HG02642 (cell line): ENCODE measurements around the gene KIFC1.
A peak's percentile ranks its signal among the peaks of the same experiment; 100 is the strongest.
"Not testable (repeated sequence)": the region's sequence is repeated elsewhere in the genome, so short reads cannot be mapped to it uniquely, and the experiment has no call there.

Source experiments
- ATAC-seq: cut with Tn5 transposase; IDR thresholded peaks from one replicate; pipeline ENCODE4 v1.9.1; 2021; ENCODE audit warnings: mild to moderate bottlenecking; ENCODE audit not compliant: unreplicated experiment, poor library complexity

KIFC1 gene, protein sequence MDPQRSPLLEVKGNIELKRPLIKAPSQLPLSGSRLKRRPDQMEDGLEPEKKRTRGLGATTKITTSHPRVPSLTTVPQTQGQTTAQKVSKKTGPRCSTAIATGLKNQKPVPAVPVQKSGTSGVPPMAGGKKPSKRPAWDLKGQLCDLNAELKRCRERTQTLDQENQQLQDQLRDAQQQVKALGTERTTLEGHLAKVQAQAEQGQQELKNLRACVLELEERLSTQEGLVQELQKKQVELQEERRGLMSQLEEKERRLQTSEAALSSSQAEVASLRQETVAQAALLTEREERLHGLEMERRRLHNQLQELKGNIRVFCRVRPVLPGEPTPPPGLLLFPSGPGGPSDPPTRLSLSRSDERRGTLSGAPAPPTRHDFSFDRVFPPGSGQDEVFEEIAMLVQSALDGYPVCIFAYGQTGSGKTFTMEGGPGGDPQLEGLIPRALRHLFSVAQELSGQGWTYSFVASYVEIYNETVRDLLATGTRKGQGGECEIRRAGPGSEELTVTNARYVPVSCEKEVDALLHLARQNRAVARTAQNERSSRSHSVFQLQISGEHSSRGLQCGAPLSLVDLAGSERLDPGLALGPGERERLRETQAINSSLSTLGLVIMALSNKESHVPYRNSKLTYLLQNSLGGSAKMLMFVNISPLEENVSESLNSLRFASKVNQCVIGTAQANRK

DNA sequence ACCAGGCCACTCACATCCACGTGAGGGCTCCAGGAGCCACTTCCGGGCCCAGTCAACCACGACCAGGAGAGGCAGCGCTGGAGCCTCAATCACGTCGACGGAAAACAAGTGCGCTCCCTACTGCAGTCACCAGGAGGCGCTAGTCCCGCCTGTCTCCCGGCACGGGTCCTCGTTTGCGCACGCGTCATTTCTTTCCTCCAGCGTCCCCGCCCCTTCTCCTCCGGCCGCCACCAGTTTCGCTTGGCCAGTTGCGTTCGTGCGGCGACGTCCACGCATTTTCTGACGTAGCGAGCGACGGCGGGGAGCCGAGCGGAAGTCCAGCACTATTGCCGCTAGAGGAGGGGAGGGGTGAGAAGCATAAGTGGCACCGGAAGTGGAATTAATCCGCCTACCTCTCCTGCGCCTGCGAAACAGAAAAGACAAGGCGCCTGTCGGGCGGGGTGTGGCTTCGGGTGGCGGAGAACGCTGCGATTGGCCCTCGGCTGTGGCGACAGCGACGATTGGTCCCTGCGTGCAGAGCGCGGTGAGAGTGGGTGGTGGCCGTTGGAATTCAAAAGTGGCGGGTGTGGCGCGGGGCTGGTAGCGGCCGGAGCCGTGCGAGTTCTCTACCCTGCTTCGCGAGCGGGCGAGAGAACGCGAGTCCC lies at the start of gene KIFC1:
Gene KIFC1, plus strand, starts transcription at position 546 of the 644 bp plus-strand sequence. CDS start 163 bp downstream, outside the sequence.
- peak; percentile 87 for ATAC-seq

DNA sequence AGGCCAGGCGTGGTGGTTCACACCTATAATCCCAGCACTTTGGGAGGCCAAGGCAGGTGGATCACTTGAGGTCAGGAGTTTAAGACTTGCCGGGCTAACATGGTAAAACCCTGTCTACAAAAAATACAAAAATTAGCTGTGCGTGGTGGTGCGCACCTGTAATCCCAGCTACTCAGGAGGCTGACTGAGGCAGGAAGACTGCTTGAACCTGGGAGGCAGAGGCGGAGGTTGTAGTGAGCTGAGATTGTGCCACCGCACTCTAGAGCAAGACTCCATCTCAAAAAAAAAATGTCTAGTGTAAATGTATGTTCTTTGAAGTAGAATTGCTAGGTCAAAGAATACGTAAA lies 48.0 kb upstream of the KIFC1 start:
- ATAC-seq, result not testable (repeated sequence)

DNA sequence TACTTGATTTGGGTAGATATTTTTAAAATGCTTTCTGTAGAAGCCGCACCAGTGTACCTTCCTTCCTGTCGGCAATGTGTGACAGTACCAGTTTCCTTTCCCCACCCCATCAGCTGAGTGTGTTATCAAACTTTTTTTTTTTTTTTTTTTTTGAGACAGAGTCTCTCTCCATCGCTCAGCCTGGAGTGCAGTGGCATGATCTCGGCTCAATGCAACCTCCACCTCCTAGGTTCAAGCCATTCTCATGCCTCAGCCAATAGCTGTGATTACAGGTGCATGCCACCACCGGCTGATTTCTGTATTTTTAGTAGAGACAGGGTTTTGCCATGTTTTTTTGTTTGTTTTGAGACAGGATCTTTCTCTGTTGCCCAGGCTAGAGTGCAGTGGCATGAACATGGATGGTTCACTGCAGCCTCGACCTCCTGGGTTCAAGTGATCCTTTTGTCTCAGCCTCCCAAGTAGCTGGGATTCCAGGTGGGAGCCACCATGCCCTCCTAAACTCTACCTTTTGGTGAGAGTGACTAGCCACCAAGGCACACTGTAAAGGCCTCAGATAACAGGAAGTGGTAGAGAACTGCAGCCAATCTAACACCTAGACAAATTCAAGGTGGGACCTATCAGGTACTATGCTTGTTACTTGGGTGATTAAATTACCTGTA lies 47.5 kb upstream of the KIFC1 start:
- peak; percentile 65 for ATAC-seq

DNA sequence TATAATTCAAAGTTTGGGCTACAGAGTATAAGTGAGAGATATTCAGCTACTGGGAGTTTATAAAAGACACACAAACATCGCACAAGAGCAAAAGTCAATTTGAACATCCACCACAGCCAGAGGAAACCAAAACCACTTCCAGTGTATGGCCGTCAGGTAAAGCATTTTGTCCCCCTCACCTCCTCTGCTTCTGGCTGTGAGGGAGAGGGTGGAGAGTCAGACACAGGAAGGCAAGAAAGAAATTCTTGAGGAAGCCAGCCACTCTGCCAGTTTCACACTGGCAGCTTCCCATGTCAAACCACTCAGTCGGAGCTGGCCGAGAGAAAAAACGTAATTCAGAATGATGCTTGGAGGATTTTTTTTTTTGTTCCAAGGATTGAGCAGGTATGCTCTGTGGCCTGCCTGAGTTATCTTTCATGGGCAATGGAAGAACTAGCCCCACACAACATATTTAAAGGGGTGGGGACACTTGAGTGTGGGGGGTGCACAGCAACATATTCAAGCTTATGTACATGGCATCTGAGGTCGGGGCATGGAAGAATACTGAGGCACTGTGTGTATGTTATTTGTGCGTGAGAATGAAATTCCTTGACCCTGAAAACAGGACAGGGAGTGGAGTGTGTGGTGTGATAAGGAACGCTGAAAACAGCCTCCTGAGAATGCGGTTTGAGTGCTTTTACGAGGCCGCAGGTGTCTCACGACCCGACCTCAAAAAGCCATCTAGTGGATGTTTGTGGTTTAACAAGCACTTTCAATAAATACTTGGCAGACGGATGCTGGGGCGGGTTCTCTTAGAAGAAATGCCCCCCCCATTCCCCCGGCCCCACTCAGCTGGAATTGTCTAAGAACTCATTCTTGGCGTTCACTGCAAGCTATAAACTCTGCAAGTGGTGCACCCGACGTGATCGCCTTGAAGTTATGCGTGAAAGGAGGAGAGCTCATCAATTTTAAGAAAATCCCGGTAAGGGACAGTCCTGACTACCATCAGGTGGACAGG lies 46.6 kb upstream of the KIFC1 start:
- ATAC-seq, result no peak

DNA sequence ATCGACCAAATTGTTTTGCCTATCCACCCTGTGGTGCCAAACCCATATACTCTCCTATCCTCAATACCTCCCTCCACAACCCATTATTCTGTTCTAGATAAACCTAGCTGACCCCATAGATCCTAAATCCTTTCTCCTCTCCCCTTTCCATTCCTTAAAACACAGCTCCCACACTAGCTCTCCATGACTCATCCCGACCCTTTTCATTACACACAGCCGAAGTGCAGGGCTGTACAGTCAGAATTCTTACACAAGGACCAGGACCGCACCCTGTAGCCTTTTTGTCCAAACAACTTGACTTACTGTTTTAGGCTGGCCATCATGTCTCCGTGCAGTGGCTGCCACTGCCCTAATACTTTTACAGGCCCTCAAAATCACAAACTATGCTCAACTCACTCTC lies 44.7 kb upstream of the KIFC1 start:
- ATAC-seq, result not testable (repeated sequence)

DNA sequence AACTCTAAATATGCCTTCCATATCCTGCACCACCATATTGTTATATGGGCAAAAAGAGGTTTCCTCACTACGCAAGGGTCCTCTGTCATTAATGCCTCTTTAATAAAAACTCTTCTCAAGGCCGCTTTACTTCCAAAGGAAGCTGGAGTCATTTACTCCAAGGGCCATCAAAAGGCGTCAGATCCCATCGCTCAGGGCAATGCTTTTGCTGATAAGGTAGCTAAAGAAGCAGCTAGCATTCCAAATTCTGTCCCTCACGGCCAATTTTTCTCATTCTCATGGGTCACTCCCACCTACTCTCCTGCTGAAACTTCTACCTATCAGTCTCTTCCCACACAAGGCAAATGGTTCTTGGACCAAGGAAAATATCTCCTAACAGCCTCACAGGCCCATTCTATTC lies 43.8 kb upstream of the KIFC1 start:
- no peak for ATAC-seq

DNA sequence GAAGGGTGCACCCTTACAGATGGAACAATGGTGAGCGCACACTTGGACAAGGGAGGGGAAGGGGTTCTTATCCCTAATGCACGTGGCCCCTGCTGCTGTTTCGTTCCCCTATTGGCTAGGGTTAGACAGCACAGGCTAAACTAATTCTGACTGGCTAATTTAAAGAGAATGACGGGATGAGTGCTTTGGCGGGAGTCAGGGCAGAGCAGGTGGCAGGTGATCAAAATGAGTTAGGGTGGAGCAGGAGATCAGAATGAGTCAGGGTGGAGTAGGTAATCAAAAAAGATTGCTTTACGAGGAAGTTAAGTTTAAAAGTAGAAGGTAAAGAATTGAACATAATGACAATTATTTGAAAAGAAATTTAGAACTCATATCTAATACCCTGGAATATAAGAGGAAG lies 35.8 kb upstream of the KIFC1 start:
- not testable (repeated sequence) for ATAC-seq

DNA sequence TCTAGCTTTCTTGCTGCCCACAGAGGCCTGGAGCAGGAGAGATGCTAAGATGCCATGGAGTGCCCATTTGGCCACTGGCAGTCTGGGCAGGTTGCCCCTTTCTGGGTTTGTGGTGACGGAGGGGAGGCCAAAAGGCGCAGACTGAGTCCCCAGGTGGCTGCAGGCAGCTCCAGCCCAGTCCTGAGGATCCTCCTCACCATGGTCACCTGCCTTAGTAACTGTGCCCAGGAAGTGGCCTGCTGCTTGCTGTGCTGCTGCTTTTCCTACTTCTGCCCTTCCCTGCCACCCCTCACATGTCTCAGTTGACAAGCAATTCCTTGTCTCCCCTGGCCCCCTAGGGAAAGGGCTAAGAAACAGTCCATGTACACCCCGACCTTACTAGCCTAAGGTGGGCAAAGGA lies 35.3 kb upstream of the KIFC1 start:
- no peak for ATAC-seq

DNA sequence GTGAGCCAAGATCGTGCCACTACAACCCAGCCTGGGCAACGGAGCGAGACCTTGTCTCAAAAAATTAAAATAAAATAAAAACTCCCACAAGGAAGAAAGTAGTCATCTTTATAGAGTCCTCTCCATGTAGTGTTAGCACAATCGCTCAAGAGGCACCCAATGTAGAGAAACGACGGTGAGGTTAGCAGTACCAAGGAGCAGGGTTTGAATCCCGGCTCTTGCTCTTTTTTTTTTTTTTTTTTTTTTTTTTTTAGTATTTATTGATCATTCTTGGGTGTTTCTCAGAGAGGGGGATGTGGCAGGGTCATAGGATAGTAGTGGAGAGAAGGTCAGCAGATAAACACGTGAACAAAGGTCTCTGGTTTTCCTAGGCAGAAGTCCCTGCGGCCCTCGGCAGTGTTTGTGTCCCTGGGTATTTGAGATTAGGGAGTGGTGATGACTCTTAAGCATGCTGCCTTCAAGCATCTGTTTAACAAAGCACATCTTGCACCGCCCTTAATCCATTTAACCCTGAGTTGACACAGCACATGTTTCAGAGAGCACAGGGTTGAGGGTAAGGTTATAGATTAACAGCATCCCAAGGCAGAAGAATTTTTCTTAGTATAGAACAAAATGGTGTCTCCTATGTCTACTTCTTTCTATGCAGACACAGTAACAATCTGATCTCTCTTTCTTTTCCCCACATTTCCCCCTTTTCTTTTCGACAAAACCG lies 34.3 kb upstream of the KIFC1 start:
- not testable (repeated sequence) for ATAC-seq

DNA sequence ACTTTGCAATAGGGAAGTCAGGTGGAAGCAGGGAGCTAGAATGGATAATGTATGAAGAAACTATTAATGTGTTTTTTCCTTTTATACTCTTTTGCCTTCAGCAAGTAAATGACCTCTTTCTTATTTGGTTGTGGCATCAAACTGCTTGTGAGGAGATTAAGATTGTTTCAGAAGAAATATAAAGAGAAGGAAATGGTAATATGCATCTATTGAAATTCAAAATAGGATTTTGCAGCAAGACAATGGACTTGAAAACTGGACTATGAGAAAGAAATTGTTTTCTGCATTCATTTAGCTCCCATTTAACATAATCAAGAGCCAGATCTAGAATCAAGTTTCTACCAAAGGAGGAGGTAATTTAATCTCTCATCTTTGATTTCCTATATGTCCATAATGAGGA lies 32.3 kb upstream of the KIFC1 start:
- ATAC-seq, result no peak

DNA sequence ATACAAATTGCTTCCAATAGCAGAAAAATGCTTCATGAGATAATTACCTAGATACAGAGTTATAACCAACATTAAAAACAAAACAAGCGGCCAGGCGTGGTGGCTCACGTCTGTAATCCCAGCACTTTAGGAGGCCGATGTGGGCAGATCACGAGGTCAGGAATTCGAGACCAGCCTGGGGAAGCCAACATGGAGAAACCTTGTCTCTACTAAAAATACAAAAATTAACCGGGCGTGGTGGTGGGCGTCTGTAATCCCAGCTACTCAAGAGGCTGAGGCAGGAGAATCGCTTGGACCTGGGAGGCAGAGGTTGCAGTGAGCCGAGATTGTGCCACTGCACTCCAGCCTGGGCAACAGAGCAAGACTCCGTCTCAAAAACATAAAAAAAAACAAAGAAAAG lies 28.1 kb upstream of the KIFC1 start:
- ATAC-seq, result not testable (repeated sequence)

DNA sequence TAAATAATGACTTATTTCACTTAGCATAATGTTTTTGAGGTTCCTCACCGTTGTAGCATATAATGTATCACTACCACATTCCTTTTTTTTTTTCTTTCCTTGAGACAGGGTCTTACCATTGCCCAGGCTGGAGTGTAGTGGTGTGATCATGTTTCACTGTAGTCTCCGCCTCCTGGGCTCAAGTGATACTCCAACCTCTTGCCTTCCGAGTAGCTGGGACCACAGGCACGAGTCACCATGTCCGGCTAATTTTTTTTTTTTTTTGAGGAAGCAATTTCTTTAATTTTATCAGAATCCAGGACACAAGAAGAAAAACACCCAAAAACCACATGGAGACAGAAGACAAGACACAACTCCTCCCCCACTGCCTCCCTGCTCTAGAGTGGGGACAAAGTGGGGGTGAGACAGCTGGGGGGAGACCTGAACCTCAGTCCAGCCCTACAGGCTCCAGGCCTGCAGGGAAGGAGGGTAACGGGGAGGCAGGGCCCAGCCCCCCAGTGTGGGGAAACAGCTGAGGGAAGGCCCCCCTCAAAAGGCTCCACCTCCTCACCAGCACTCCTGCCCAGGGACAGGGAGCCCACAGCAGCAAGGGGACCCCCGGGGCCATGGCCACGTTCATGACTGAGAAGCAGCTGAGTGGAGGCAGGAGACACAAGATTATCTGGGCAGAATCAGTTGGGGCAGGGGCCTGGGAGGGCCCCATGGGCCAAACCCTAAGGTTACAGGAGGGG lies 27.0 kb upstream of the KIFC1 start:
- not testable (repeated sequence) for ATAC-seq

DNA sequence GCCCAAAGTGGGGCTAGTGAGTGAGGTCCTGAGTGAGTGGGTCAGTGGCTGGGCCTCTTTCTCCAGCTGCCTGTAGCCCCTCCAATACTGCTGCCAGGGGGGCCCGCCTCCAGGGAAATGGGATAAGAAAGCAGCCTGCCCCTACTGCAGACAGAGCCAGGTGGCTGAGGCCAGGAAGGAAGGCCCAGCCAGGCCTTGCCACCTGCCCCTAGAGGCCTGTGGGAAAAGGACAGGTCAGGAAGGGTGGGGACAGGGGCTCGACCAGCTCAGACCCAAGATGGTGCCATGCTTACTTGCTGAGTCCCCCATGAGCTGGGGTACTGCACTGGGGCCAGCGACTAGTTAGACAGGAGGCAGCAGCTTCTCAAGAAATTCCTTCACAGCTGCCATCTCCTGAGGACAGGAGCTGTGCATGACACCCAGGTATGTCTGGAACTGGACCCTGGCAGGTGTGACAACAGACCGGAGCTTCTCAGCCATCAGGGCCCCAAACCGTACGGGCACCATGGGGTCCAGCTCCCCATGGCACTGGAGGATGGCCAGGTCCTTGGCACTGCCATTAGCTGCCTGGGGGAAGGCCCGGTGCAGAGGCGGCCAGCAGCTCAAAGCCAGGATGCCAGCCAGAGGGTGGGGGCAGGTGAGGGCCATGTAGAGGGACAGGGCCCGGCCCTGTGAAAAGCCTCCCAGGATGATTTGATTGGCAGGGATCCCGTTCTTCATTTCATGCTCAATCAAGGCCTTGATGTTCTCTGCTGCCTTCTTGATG lies 26.2 kb upstream of the KIFC1 start:
- ATAC-seq, result not testable (repeated sequence)

DNA sequence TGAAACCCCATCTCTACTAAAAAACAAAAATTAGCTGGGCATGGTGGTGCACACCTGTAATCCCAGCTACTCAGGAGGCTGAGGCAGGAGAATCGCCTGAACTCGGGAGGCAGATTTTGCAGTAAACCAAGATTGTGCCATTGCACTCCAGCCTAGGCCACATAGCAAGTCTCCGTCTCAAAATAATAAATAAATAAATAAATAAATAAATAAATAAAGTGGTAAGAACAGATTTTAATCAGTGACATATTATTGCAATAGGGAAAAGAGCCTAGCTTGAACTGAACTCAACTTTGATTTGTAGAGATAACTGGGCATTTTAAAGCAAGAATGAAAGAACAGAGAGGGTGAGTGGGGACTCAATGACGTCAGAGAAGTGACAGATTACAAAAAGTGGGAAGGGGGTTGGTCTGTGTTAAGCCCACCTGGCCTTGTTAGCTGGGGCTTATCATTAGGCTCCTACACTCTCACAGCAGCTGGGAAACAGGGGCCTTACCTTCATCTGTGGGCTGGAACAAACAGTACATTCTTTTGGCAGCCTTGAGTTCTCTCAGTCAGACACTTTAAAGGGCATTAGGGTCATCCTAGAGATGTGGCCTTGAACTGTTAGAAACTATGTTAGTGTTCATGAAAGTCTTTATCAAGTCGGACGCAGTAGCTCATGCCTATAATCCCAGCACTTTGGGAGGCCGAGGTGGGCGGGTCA lies 24.5 kb upstream of the KIFC1 start:
- ATAC-seq, result no peak

DNA sequence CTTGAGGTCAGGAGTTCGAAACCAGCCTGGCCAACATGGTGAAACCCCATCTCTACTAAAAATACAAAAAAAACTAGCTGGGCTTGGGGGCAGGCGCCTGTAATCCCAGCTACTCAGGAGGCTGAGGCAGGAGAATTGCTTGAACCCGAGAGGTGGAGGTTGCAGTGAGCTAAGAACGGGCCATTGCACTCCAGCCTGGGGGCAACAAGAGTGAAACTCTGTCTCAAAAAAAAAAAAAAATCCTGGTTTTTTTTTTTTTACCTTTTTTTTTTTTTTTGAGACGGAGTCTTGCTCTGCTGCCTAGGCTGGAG lies 24.0 kb upstream of the KIFC1 start:
- not testable (repeated sequence) for ATAC-seq

DNA sequence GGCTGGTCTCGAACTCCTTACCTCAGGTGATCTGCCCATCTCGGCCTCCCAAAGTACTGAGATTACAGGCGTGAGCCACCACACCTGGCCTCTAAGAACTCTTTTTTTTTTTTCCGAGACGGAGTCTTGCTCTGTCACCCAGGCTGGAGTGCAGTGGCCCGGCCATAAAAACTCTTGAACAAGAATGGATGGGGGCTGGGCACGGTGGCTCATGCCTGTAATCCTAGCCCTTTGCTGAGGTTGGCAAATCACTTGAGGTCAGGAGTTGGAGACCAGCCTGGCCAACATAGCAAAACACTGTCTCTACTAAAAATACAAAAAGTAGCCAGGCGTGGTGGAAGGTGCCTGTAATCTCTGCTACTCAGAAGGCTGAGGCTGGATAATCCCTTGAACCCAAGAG lies 19.7 kb upstream of the KIFC1 start:
- not testable (repeated sequence) for ATAC-seq

DNA sequence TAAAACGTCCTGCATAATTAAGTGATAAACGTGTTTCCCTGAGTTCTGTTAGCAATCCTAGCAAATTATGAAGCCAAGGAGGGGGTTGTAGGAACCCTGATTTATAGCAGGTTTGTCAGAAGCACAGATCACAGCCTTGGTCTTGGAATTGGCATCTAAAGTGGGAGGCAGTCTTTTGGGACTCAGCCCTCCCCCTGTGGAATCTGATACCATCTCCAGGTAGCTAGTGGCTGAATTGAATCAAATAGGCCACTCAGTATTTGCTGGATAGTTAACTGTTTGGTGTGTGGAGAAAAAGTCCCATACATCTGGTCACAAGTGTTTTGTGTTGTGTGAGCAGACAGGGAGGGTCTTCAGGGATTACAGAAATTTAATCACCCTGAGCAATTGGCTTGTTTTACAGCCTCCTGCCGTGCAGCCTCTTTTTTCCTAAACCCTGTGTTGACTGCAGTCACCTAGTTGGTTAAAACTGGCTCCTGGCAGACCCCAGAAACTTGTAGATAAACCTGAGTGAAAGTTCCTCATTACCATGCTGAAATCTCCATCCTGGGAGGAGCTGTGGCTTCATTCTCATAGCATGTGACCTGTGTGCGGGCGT lies 19.0 kb upstream of the KIFC1 start:
- no peak for ATAC-seq
